ENCODE measurements around the gene OSBPL5.

The OSBPL5 gene

GRCh38 chr11:3103076-3103475 lies 62.0 kb downstream of the OSBPL5 start:
- DNase-seq (ENCODE audit: low spot score) = no peak
- FAIRE-seq = no peak

- no peak for FAIRE-seq
- DNase-seq (ENCODE audit: low spot score) = no peak
Observed at GRCh38 chr11:3102641-3102921, 62.5 kb downstream of the OSBPL5 start.

GRCh38 chr11:3101921-3102640 lies 63.0 kb downstream of the OSBPL5 start:
- FAIRE-seq (no peak), DNase-seq (ENCODE audit: low spot score) (no peak)

DNA sequence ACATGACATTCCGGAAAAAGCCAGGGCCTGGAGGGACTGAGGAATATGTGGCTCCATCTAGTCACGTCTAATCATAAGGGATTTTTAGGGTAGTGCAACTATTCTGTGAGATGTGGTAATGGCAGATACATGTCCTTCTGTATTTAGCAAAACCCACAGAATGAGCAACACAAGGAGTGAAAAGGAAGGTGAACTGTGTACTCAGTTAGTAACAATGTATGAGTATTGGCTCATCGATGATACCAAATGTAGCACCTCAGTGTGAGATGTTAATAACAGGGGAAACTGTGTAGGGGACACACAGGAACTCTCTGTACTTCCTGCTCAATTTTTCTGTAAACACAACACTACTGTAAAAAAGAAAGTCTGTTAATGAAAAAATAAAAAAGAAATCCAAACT lies 65.9 kb downstream of the OSBPL5 start:
- DNase-seq (ENCODE audit: low spot score) (no peak), FAIRE-seq (no peak)

DNA sequence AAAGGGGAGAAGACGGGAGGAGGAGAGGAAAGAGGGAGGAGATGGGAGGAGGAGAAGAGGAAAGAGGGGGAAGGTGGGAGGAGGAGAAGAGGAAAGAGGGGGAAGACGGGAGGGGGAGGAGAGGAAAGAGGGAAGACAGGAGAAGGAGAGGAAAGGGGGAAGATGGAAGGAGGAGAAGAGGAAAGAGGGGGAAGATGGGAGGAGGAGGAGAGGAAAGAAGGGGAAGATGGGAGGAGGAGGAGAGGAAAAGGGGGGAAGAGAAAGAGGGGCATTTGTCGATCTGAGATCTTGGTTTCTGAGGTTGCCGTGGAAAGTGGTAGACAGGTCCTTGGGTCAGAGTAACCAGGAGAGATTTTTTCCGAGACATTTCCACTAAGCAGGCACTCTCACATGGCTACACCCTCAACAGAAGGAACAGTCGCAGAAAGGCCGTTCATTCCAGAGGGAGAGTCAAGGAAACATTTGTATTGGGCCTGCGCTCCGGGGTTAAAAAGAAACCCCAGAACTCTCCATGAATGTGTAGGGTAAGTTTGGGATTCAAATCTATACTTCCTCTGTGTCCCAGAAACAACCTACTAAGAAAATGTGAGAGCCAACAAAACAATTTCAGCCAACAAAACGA lies 68.1 kb downstream of the OSBPL5 start:
- DNase-seq (ENCODE audit: low spot score) = no peak
- FAIRE-seq = peak; percentile 74

DNA sequence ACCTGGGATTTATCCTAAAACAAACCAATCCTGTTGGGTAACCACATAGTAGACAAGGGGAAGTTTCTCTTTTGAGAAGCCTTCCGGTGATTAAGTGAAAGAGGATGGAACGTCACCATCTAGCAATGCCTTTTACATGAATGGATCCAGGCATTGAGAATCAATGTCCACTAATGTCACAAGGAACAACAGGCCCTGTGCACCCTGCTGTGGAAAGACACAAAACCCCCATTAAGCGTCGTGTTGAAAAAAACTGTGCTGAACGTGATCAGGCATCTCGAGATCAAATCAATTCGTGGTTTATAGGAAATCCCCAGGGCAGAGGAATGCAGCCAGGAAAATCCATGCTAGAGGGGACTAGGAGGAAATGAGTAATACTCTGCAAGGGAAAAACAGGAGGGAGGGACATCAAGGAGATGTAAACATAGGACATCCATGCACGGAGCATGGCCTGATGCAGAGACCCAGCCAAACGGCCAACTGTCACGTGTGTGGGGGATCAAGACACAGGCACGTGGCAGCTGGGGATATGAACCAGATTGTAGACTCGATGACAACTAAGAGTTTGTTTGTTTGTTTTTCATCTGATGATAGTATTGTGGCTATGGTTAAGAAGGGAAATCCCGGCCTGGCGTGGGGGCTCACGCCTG lies 69.3 kb downstream of the OSBPL5 start:
- DNase-seq (ENCODE audit: low spot score) (peak; percentile 56), FAIRE-seq (no peak)

DNA sequence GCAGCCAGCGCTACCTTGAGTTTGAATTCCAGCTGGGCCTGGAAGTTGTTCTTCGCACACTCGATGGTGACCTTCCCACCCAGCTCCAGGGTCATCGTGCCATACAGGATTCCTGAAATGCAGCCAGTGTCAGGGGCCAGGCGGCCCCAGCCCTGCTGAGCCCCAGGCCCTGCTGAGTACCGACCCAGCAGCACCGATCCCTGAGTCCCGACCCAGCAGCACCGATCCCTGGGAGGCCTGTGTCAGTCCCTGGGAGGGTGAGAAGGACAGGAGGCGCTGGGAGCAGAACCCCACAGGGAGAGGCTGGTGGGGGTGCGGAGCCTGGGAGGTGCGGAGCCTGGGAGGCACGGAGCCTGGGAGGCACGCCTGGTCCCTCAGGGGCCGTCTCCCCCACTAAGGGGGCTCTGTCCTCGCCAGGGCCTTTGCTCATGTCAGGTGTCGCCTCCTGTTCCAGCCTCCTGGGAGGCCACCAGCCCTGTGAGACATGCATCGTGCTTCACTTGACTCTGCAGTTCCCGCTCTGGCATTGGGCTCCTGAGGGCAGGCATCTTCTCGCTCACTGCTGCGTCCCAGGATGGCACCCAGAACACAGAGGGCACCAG lies 70.8 kb downstream of the OSBPL5 start:
- FAIRE-seq (no peak), DNase-seq (ENCODE audit: low spot score) (no peak)

DNA sequence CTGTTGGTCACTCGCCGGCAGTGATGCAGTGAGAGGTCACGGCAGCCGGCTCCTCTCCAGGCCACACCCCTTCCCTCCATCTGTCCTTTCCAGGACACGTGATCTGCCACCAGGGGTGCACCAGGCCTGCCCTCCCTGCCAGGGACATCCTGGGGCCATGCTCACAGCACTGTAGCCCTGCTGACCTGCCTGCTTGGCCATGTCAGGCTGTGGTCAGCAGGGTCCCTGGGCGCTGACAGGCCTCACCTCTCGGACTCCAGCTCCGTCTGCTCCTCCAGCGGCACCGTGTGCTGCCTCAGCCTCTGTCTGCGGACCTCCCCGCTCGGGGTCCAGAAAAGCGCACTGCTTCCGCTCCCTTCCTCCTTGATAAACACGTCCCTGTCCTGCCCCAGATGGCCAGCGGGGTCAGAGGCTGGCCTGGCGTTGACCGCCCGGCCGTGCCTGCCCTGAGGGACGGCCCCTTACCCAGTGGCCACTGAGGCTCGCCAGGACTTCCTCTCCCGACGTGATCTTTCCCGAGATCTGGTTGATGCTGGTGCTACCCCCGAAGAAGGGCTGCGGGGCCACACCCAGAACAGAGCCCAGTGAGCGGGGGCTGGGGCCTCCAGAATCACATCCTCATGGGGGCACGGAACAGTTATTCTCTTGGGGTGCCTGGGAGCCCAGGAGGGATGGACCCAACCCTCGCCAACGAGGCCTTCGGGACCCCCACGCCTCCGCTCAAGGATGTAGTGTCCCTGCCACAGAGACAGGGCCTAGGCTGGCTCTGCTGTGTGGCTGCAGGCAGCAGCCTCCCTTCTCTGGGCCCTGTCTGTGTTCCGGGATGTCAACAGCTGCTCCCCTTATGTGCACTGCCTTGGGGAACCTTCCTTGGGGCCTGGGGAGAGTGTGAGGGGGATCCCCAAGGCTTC lies 71.6 kb downstream of the OSBPL5 start:
- FAIRE-seq (no peak), DNase-seq (ENCODE audit: low spot score) (no peak)

DNA sequence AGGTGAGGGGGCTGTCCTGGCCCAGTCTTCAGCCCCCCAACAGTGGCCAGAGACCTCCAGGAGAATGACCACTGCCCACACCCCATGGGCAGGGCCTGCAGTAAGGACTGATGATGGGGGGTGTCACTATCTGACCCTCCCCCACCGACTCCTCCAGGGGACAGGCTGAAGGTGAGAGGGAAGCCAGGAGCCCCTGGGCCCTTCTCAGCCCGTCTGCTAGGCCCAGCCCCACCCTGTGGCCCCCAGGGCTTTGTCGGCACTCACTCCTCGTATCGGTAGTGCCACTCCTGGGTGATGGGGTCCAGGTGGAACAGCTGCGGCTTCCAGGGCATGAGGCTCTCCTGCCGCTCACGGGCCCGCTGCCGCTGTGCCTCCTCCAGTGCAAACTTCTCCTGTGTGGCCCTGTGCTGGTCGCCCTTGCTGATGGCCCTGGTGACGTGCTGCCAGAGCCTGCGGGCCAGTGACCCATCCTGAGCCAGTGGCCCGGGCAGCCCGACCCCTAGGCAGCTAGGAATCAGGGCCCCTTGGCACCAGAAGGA lies 72.4 kb downstream of the OSBPL5 start:
- FAIRE-seq (no peak), DNase-seq (ENCODE audit: low spot score) (no peak)

DNA sequence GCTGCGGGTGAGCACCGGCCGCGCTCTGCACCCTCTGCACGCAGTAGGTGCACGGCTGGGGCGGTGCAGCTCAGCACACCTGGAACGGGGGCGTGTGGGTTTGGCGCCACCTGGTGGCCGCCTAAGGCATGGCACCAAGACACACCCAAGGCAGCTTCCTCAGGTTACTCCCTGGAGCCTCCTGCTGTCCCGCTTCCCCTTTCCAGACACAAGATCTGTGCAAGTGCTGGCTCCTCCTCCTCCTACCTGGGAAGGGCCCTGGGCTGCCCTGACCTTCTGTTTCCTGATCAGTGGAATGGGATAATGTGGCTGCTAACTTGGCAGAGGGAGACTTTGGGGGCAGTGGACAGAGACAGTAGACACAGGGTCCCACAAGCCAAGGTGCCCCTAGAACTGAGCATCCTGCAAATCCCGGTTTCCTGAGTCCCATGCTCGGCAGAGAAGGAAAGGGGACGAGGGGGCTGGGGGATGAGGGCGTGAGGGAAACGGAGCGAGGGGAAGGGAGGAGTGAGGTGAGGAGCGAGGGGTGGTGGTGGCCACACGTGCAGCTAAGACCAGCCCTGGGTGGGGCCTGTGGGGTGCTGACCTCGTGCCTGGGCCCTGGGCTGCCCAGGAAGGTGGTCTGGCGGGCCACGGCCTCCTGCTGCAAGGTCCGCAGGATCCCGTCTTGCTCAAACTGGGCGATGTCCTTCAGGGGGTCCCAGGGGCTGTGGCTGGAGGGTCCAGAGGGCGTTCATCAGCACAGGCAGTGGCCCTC lies 73.1 kb downstream of the OSBPL5 start:
- DNase-seq (ENCODE audit: low spot score) (peak; percentile 92), FAIRE-seq (peak; percentile 91)

DNA sequence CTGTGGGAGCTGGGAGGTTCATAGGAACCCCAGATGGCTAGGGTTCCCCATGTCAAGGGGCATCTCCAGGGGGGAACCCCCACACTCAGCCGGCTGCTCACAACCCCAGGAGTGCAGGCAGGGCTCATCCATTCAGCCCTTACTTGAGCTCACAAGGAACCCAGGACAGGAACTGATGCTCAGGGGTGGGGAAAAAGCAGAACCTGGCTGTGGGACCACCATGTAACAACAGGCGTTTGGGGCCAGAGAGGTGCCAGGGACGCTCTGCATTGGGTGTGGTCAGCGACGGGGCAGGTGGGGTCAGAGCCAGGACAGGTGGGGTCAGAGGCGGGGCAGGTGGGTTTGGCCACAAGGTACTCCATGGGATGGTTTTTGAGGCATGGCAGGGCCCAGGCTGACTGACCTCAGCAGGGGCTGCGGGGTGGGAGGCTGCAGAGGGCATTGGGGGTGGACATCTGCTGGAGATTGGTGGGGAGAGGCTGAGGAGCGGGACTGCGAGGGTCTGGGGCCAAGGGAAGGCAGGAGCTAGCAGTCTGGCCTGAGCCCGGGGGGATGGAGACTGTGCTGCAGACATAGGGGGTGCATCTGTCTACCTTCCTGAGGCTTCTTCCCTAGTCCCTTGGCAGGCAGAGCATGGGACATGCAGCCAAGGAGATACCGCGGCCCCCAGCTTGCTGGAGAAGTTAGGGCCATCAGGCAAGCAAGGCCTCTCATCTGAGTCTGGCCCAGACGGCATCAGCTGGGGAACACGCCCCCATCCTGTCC lies 73.8 kb downstream of the OSBPL5 start:
- DNase-seq (ENCODE audit: low spot score) (no peak), FAIRE-seq (no peak)

- no peak for DNase-seq (ENCODE audit: low spot score)
- no peak for FAIRE-seq
Observed at GRCh38 chr11:3090096-3090901, 74.8 kb downstream of the OSBPL5 start.

GRCh38 chr11:3089236-3090061 lies 75.7 kb downstream of the OSBPL5 start:
- no peak for DNase-seq (ENCODE audit: low spot score)
- no peak for FAIRE-seq

GRCh38 chr11:3088806-3089205 lies 76.3 kb downstream of the OSBPL5 start:
- DNase-seq (ENCODE audit: low spot score) (no peak), FAIRE-seq (no peak)

- FAIRE-seq (no peak), DNase-seq (ENCODE audit: low spot score) (no peak)
Observed at GRCh38 chr11:3087821-3088800, 77.0 kb downstream of the OSBPL5 start.

GRCh38 chr11:3087373-3087772 lies 77.7 kb downstream of the OSBPL5 start:
- DNase-seq (ENCODE audit: low spot score) = no peak
- no peak for FAIRE-seq

DNA sequence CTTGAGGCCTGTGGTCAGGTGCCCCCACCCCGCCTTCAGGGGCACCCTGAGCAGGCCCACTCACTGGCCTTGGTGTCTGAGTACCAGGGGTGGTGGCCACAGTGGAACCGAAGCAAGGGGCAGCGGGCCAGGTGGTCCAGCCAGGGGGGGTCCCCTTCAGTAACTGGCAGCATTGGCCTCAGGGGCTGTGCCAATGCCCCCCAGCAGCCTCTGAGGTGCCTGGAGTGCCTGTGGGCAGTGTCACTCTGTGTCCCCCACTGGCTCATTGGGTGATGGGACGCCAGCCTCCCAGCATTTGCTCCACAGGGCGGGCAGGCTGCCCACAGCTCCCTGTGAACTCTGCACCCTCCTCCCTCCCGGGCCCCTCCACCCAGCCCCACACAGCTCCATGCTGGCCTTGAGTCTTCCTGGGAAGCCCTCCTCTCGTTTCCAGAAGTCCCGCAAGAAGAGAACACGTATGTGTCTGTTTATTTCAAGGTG lies 78.4 kb downstream of the OSBPL5 start:
- FAIRE-seq = no peak
- no peak for DNase-seq (ENCODE audit: low spot score)
